Left forelimb (tissue), 1 donor: ENCODE results near the gene FKBP4.
"Not testable (repeated sequence)": the region's sequence is repeated elsewhere in the genome, so short reads cannot be mapped to it uniquely, and the experiment has no call there.

Source experiments
- DNase-seq: peaks from one replicate; pipeline ENCODE4 v3.0.0-alpha.2; 2018; ENCODE audit warnings: low spot score

FKBP4 gene, protein sequence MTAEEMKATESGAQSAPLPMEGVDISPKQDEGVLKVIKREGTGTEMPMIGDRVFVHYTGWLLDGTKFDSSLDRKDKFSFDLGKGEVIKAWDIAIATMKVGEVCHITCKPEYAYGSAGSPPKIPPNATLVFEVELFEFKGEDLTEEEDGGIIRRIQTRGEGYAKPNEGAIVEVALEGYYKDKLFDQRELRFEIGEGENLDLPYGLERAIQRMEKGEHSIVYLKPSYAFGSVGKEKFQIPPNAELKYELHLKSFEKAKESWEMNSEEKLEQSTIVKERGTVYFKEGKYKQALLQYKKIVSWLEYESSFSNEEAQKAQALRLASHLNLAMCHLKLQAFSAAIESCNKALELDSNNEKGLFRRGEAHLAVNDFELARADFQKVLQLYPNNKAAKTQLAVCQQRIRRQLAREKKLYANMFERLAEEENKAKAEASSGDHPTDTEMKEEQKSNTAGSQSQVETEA

DNA sequence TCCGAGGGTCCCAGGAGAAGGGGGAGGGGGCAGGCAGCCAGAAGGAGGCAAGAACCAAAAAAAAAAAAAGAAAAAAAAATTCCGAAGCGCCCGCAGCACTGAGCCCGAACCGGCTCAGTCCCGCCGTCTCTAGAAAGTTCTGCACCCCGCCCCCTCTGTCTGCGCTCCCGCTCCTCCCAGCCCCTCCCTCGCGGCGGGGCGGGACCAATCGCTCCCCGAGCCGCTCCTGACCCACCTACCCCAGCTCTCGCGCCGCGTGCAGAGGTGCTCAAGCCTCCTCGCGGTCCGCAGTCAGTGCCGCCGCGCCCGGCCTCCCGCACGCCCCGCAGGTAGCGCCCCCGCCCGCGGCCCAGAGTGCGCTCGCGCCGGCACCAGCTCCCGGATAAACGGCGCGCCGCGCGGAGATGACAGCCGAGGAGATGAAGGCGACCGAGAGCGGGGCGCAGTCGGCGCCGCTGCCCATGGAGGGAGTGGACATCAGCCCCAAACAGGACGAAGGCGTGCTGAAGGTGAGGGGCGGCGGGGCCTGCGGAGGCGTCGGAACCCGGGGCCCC, at the start of gene FKBP4:
FKBP4 (plus strand) TSS at position 235 of the 554 bp plus-strand sequence; CDS start at position 405, 170 bp downstream.
- DNase-seq, result peak; percentile 89

DNA sequence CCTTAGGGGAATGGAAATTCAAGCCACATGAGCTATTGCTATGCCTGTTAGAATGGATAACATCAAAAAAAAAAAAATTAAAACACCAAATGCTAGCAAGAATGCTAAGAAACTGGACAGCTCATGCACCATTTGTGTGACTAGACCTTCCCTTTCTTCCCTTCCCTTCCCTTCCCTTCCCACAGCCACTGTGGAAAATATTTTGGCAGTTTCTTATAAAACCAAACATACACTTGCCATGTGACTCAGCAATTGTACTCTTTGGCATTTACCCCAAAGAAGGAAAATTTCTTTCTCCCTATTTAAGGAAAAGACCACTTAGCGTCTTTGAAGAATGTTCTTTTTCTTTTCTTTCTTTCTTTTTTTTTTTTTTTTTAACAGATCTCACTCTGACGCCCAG, 49.1 kb upstream of the FKBP4 start:
- DNase-seq, result no peak

DNA sequence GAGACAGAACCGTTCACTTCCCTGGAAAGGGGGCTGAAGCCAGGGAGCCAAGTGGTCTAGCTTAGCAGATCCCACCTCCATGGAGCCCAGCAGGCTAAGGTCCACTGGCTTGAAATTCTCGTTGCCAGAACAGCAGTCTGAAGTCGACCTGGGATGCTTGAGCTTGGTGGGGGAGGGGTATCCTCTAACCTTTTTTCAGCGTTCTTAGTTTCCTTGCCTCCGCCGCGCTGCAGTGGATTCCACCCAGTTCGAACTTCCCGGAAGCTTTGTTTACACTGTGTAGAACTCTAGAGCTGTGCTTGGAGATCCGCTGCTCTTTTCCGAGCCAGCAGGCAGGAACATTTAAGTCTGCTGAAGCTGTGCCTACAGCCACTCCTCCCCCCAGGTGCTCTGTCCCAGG, 45.2 kb upstream of the FKBP4 start:
- no peak for DNase-seq

DNA sequence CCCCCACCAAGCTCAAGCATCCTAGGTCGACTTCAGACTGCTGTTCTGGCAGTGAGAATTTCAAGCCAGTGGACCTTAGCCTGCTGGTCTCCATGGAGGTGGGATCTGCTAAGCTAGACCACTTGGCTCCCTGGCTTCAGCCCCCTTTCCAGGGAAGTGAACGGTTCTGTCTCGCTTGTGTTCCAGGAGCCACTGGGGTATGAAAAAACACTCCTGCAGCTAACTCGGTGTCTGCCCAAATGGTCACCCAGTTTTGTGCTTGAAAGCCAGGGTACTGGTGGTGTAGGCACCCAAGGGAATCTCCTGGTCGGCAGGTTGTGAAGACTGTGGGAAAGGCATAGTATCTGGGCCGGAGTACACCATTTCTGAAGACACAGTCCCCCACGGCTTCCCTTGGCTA, 44.6 kb upstream of the FKBP4 start:
- DNase-seq, result no peak

DNA sequence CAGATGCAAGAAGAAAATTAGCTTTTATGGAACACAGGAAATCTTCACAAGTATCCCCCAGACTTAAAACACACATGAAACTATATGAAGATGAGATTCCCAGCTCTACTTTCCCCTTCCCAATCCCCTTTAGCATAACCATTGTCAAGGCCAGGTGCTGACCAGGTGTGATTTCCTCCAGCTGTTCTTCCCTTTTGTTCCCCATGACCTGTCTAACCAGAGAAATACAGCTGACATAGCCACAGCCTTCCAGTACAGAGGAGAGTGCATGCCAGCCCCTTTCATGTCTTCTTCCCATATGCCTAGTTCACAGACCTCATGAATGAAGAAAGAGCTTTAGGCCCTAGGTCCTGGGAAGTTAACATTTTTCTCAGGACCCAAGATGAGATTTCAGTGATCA, 43.5 kb upstream of the FKBP4 start:
- no peak for DNase-seq

DNA sequence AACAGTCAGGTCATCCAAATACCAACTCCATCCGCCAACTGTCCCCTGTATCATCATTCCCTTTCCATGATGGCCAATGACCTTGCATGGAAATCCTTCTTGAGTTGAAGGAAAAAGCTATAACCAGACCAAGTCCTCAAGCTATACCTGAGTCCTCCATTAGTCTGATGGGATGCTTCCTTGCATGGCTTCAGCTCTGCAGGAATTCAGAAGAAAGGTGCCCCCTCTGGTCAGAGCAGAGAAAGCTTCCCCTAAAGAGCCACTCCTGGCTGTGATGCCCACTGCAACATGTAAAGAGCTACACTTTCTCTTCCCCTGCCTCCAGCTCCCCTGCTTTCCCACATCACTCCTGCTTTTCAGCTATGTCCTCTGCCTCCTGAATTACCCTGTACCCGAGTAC, 43.1 kb upstream of the FKBP4 start:
- no peak for DNase-seq

DNA sequence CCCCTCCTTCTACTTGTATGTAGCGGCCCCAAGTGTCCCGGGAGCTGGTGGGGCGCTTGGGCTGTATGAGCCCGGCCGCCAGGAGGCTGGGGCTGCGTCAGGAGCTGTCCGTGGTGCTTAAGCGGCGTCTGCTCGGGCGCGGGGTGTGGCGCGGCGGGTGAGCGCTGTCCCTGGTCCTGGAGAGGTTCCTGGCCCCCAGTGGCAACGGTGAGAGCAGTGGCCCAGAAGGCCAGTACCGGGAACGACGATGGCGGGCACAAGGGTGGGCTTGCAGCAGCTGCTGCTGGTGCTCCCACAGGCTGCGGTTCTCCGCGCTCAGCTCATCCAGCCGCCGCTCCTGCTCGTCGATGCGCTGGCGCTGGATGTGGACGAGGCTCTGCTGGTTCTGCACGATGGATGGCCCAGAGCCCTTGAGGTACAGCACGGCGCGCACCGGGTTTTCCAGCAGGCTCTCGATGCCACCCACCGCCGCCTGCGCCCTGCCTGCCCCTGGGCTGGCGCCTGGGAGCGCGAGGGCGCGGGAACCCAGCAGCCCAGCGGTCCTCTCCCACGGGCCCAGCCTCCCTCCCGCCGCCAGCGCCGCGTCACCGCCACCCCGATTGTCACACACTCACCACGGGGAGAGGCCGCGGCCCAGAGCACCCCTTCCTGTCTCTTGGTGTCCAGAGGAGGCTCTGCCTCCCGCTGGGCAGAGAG, 41.9 kb upstream of the FKBP4 start:
- DNase-seq, result peak; percentile 93

DNA sequence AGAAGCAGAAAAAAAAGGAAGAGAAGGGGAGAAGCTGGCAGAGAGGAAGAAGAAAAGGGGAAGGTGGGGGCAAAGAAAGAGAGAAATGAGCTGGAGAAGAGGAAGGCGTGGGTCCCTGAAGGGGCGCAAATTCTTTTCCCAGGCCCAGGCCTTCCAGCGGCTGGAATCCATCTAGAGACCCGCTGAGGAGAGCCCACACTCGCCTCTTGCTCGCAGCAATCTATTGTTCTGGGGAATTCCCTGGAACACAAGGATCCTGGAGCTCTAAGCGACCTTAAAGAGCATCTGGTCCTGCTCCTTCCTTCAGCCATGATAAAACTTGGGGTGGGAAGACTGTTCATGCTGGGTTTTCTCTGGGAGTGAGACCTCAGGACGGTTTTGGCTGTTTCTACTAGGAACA, 41.2 kb upstream of the FKBP4 start:
- no peak for DNase-seq

DNA sequence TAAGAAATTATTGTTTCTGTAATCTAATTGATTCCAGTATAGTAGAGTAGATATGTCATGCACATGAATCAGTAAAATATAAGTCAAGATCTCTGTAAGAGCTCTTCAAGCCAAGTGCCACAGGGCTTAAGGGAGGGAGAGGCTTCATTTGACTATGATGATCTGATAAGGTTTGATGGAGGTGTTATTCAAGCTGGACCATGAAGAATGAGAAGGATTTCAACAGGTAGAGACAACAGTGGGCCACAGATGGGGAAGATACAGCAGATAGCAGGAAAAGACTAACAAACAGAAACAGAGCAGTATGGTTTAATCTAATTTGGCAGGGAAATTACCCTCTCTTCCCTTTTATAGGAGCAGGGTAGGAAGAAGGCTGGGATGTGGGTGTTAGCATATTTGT, 40.6 kb upstream of the FKBP4 start:
- DNase-seq, result no peak

DNA sequence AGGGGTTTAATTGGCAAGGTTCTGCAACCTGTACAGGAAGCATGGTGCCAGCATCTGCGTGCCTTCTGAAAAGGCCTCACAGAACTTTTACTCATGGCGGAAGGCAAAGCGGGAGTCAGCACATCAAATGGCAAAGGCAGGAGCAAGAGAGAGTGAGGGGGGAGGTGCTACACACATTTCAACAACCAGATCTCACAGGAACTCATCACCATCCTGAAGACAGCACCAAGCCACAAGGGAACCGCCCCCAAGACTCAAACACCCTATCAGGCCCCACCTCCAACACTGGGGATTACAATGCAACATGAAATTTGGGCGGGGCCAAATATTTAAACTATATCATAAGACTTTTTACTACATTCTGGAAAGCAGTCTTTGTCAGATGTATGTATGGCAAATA, 38.0 kb upstream of the FKBP4 start:
- DNase-seq, result peak; percentile 30

DNA sequence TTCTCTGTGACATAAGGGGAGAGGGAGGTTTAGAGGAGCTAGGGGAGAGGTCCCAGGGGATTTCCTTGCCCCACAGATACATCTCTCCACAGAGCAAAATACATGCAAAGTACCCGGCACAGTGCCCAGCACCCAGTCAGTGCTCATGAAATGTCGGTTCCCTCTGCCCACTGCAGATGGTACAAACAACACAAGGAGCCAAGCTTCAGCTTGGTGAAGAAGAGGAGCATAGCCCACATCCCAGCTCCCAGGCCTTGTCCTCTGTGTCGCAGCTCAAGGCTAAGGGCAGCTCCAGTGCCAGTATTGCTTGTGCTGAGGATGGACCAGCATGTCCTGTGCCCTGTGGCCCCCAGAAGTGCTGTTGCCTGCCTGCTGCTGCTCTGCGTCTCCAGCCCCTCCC, 35.0 kb upstream of the FKBP4 start:
- DNase-seq, result peak; percentile 31

DNA sequence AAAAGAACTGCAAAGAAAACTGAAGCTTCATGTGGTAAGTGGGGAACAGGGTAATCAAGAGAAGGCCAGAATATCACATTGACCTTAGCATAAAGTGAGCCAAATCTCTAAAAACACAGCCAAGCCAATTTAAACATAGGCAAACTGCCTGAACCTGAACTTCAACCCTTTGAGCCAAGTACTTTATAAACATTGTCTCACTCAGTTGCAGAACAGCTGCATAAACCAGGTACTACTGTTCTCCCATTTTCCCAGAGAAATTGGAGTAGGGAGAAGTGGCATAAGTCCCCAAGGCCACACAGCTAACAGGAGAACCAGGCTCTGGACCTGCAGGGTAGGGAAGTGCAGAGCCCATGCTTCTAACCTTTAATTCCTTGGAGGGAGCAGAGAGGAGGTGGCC, 30.4 kb upstream of the FKBP4 start:
- no peak for DNase-seq

DNA sequence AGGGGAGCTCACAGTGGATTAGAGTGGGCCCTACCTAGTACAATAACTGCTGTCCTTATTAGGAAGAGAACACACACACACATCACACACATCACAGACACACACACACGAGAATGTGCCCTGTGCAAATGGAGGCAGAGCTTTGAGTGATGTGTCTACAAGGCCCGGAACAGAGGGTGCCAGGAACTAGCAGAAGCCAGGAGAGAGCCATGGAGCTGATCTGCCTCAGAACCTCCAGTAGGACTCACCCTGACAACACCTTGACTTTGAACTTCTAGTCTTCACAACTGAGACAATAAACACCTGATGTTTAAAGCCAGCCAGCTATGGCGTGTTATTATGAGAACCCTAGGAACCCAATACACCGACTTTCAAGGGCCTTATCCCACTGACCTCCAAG, 29.7 kb upstream of the FKBP4 start:
- no peak for DNase-seq

DNA sequence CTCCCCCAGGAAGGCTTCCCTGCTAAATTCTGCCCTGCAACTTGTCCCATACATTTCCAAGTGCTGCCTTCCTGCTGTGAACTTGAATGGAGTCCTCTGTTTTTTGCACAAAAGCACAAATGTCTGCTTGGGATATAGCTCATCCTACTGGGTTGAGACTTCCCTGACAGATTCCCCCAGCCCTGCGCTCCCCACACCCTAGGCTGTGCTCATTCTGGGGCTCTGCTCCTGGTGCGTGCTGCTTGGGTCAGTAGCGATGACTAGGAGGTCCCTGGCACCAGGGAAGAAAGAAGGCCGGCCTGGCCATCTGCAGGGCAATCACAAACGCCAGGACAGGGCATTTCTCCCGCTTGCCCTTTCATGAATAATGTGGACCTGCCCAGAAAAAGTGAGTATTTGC, 29.2 kb upstream of the FKBP4 start:
- DNase-seq, result no peak

DNA sequence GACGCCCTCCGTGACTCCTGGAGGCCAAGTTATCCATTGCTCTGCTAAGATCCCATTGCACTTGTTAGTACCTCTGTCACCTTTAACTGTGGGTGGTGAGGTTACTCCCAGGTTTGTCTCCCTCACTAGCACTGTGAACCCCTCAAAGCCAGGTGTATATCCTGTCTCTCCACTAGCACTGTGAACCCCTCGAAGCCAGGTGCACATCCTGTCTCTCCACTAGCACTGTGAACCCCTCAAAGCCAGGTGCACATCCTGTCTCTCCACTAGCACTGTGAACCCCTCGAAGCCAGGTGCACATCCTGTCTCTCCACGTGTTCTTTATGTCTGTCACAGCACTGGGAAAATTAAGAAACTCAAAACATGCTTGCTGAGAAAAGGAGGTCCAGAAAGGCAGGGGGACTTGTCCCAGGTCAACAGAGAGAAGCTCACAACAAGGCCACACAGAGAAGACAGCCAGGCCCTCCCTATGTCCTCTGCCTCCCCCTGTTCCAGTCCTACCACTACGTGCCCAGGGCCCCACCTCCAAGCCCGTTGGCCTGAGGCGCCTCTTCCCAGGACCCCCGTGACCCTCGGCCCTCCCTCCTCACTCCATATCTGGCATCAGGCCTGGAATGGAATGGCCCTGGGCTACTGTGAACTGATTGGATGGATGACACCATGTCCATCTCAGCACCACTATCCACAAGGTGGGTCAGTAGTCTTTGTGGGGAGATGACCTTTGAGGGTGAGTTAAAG, 26.4 kb upstream of the FKBP4 start:
- DNase-seq, result no peak

DNA sequence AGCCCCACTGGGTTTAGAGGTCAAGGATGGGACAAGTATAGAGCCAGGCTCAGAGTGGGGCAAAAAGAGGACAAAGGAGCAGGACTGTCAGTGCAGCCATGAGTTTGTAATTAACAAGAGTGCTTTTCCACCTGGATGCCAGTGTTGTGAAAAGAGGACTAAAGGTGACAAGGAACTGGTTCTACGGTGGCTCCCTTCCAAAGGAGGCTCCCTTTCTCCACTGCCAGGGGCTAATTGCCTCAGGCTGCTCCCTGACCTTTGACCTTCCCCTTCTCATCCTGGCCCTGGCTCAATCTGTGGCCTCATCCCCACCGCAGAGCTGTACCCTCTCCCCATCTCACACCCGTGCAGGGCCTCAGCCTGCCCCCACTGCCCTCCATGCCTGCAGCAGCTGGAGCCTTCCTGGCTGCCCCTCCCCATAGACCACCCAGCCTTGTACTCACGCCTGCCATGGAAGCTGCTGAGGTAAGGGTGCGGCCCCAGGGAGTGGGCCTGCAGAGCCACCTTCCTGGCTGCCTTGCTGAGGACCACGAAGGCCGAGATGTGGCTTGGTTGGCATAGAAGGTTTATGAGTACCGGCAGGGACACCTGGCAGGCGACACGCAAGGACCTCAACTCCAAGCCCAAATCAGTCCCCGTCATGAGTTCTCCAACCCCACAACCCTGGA, 24.8 kb upstream of the FKBP4 start:
- no peak for DNase-seq

DNA sequence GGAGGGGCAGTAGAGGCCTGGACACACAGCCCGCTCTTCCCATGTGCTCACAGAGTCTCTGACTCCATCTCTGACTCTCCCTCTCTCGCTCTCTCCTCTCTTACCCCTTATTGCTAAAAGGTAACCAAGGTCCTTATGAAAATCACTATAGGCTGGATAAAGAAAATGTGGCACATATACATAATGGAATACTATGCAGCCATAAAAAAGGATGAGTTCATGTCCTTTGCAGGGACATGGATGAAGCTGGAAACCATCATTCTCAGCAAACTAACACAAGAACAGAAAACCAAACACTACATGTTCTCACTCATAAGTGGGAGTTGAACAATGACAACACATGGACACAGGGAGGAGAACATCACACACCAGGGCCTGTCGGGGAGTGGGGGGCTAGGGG, 24.2 kb upstream of the FKBP4 start:
- not testable (repeated sequence) for DNase-seq

DNA sequence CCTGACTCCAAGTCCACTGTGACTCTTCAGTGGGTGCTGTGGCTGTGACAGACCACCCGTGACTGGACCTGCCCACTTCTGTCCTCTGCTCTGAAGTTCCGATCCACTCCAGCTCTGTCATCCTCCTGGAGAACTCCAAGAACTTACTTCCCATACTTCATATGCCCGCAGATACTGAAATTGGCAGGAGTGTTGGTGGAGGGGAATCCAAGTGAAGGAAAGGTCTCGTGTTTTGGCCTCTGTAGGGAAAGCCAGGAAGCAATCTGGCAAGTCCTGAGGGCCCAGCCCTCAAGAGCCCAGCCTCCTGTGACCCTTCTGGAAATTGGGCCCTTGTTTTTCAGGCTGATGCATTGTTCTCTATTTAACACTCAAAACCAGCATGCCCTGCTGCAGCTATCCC, 22.4 kb upstream of the FKBP4 start:
- DNase-seq, result no peak

DNA sequence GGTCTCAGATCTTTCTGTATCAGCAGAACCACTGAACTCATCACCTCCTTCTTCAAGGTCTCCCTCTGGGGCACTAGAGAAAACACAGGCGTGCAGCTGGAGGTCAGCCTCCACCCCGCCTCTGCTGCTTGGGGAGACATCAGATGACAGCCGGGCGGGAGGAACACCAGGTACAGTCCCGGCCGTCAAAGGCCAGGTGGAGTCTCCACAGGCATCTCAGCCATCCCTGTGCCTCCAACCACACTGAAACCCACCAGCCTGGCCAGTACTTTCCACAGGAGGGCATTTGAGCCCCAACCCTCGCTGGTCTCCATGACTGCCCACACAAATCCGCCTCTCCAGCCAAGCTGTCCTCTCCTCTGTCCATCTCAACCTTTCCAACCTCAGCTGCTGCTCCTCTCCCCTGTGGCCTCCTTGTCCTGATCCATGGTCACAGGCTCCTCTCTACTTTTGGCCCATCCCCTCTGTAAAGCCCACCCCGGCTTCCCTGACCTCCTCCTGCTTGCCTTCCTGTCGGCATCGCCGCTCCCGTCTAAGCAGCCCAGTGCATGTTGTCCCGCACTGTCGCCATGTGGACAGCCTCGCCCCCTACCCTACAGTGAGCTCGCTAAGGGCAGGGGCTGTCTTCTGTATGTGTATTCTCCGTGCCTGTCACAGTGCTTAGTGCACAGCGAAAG, 21.4 kb upstream of the FKBP4 start:
- no peak for DNase-seq

DNA sequence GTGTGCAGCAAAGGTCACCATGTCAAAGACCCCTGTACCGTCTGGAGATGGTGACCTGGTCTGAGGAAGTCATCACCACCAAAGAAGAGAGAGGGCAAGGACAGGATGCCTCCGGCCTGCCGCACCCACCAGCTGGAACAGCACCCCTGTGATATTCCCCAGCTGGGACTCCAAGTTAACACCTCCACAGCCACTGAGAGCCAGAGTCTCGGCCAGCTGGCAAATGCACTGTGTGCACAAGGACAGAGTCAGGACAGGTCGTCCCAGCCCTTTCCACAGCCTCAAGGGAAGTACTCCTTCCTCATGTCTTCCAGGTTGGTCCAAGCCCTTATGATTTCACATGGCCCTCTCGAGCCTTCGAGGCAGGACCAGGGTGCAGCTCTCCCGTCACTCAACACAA, 19.3 kb upstream of the FKBP4 start:
- no peak for DNase-seq

DNA sequence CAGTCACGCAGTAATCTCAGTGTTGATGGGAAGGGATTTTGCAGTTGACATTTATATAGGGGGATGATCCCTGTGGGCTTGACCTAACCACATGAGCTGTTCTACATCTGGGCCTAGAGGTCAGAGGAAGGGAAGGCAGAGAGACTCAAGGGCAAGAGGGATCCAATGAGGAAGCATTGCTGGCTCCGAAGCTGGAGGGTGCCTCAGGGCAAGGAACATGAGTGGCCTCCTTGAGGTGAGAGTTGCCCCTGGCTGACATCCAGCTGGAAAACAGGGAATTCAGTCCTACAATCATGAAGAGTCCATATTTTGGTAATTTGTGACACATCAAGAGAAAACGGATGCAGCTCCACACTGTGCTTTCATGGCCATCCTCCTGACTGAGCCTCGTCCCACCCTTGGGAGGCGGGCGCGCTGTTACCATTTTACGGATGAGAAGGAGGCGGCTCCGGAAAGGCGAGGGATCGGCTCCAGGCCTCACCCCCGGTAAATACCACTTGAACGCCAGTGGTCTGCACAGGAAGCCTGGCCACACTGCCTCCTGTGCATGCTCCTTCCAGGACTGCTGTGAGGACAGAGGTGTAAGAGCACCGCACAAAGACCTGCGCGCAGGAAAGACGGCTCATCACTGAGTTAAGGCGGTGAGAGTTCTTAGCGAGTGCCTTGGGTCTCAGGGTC, 18.5 kb upstream of the FKBP4 start:
- no peak for DNase-seq
